ENCODE results near the gene CENPH. TPM values are rescaled to one million over a fixed set of nuclear protein-coding genes. Genes with fewer than 3 reads are reported as not detected.

CENPH gene
- total RNA-seq: 13.6 TPM

GRCh38 chr5:69189162-69190086, at the start of gene CENPH:
CENPH (plus strand) TSS chr5:69189583; CDS start chr5:69189635, 52 bp downstream.

DNA sequence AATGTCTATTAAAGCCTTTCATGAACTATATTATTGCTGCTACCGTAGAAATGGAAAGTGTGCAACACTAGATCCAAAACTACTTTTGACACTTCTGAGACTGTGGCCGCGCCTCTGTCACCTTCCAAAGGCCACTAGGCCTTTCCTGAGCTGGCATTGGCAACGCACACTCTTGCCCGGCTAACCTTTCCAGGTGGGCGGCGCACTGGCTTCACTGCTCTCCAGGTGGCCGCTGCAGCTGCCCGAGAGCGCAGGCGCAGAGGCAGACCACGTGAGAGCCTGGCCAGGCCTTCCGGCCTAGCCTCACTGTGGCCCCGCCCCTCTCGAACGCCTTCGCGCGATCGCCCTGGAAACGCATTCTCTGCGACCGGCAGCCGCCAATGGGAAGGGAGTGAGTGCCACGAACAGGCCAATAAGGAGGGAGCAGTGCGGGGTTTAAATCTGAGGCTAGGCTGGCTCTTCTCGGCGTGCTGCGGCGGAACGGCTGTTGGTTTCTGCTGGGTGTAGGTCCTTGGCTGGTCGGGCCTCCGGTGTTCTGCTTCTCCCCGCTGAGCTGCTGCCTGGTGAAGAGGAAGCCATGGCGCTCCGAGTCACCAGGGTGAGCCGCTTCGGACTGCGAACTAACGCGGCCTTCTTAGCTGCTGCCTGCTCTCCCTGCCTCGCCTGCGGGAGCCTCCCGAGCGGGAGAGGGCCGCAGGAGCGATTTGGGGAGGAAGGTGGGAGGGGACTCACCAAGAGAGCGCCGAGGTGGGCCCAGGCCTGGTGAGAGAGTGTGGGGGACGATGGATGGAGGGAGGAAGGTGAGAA, 22.5 kb upstream of the CENPH start, which contains the start of gene CCNB1:
Gene CCNB1 (plus strand): TSS at position 465 of the 807 bp plus-strand sequence. CDS start 113 bp downstream, at position 578.

GRCh38 chr5:69234457-69235268, 45.3 kb downstream of the CENPH start, which contains the start of gene CDK7:
CDK7 (plus strand) TSS chr5:69234886; CDS start chr5:69234976, 90 bp downstream.

Small RNA genes lying within 50 kb of the gene (small RNA-seq; reads per million reads assigned to genes)
- gene SNORA50D: not detected

Other genes starting within 250 kb of the CENPH start
- 47.1 TPM for gene SLC30A5, start 95.6 kb upstream of the CENPH start, total RNA-seq
- gene CCNB1, start 22.4 kb upstream of the CENPH start, total RNA-seq: 38.5 TPM
- gene CDK7, start 45.3 kb downstream of the CENPH start, total RNA-seq: 50.7 TPM
- gene CCDC125, start 143.2 kb downstream of the CENPH start, total RNA-seq: 10.1 TPM
- 20.5 TPM for gene AK6, start 179.9 kb downstream of the CENPH start, total RNA-seq
- gene TAF9, start 179.9 kb downstream of the CENPH start, total RNA-seq: 67.1 TPM
- gene RAD17, start 180.2 kb downstream of the CENPH start, total RNA-seq: 45.2 TPM
- 3.0 TPM for gene MARVELD2, start 225.5 kb downstream of the CENPH start, total RNA-seq